PC-9 (cell line): ENCODE data around the gene IWS1. TPM values are rescaled to one million over a fixed set of nuclear protein-coding genes. Genes with fewer than 3 reads are reported as not detected.

Experiments used
- BruUV-seq: library from RNA; stranded (reverse); fragments of 400-500 nt; replicated peaks from 2 replicates; lab custom pipeline; 2021; lab: Mats Ljungman, UMichigan
- CTCF ChIA-PET: fragments of 300-600 bp; sonication (Branson Sonifier 250); formaldehyde crosslinking; loops from one replicate; lab custom pipeline; 2022; ENCODE audit warnings: antibody characterized with exemption; lab: Charles Lee
- POLR2A ChIA-PET: fragments of 300-600 bp; sonication (Branson Sonifier 250); formaldehyde crosslinking; loops from one replicate; lab custom pipeline; 2022; ENCODE audit warnings: antibody characterized with exemption; ENCODE audit not compliant: unreplicated experiment; lab: Charles Lee
- DNase-seq, 2 experiments: peaks; one replicate each; pipeline versions ENCODE4 v3.0.0 to v3.0.0-alpha.2; 2015 to 2022; ENCODE audit warnings: mixed read lengths in 1 of 2
- H2AFZ ChIP-seq: fragments of 200-600 bp; sonication (generic); 2 replicates; pipeline ENCODE4 v1.8.1; 2017; ENCODE audit warnings: antibody characterized with exemption
- H3F3A ChIP-seq: fragments of 200-600 bp; sonication (generic); 2 replicates; pipeline ENCODE4 v1.8.1; 2017; ENCODE audit warnings: antibody characterized with exemption, mild to moderate bottlenecking, low read depth; ENCODE audit not compliant: insufficient read depth
- H3K27ac ChIP-seq: fragments of 200-600 bp; sonication (generic); 2 replicates; pipeline ENCODE4 v1.6.1; 2016; ENCODE audit warnings: mixed run types
- H3K27me3 ChIP-seq: fragments of 200-600 bp; sonication (generic); 2 replicates; pipeline ENCODE4 v1.6.1; 2016; ENCODE audit warnings: low read depth, mixed run types; ENCODE audit not compliant: insufficient read depth
- H3K36me3 ChIP-seq: fragments of 200-600 bp; sonication (generic); 2 replicates; pipeline ENCODE4 v1.6.1; 2016; ENCODE audit warnings: low read depth, mixed run types
- H3K4me1 ChIP-seq: fragments of 200-600 bp; sonication (generic); replicated peaks from 2 replicates; pipeline ENCODE4 v1.6.1; 2016; ENCODE audit warnings: mixed run types; ENCODE audit not compliant: insufficient read depth
- H3K4me2 ChIP-seq: fragments of 200-600 bp; sonication (generic); 2 replicates; pipeline ENCODE4 v1.6.1; 2017; ENCODE audit warnings: mixed run types
- H3K4me3 ChIP-seq: fragments of 200-600 bp; sonication (generic); 2 replicates; pipeline ENCODE4 v1.6.1; 2016; ENCODE audit warnings: mixed run types
- H3K79me2 ChIP-seq: fragments of 200-600 bp; sonication (generic); 2 replicates; pipeline ENCODE4 v1.6.1; 2017; ENCODE audit warnings: low read depth, mixed run types
- H3K9me2 ChIP-seq: fragments of 200-600 bp; sonication (generic); 2 replicates; pipeline ENCODE4 v1.8.1; 2017; ENCODE audit warnings: mild to moderate bottlenecking; ENCODE audit not compliant: insufficient read depth
- H3K9me3 ChIP-seq: fragments of 200-600 bp; sonication (generic); 2 replicates; pipeline ENCODE4 v1.8.1; 2016; ENCODE audit warnings: low read depth; ENCODE audit not compliant: insufficient read depth
- H4K20me1 ChIP-seq: fragments of 200-600 bp; sonication (generic); 2 replicates; pipeline ENCODE4 v1.8.1; 2017; ENCODE audit not compliant: insufficient read depth
- CTCF ChIP-seq: fragments of 200-600 bp; sonication (generic); conservative IDR thresholded peaks from 2 replicates; pipeline ENCODE4 v1.6.1; 2017; ENCODE audit warnings: mixed run types, antibody characterized with exemption, mild to moderate bottlenecking, moderate library complexity
- EZH2 ChIP-seq: fragments of 200-600 bp; sonication (generic); IDR thresholded peaks from 2 replicates; pipeline ENCODE4 v1.8.0; 2017; ENCODE audit warnings: antibody characterized with exemption, low read depth
- intact Hi-C: fragments of 100-400 bp; cut with micrococcal nuclease; formaldehyde crosslinking; loops from one replicate; pipeline ENCODE4 v1.10.0; 2022; ENCODE audit not compliant: unreplicated experiment
- total RNA-seq: library from RNA; stranded (reverse); gene quantifications from 2 replicates; pipeline ENCODE4 v1.2.3, GENCODE V29; 2021

The IWS1 gene
- total RNA-seq, 1 experiment from 2014 or later = 47.3 TPM

- Histone ChIP-seq H4K20me1 (no peaks in the 10 kb centered on the region), H3K9me2 (no peaks in the 10 kb centered on the region), H3K36me3 (no peaks in the 10 kb centered on the region), H3K4me2 (no peak overlapping the region), H3K27ac (no peak overlapping the region), H3F3A (no peaks in the 10 kb centered on the region), H3K4me3 (no peak overlapping the region), H3K9me3 (no peaks in the 10 kb centered on the region; the same call in 1 of the 2 replicates), H2AFZ (no peak overlapping the region), H3K27me3 (no peaks in the 10 kb centered on the region), H3K79me2 (no peaks in the 10 kb centered on the region), H3K4me1 (no peaks in the 10 kb centered on the region)
- BruUV-seq = no TSS peak
- CTCF ChIA-PET = no interaction called here
- no peak for TF ChIP-seq EZH2
- no peak for TF ChIP-seq CTCF
- no peak for DNase-seq
- intact Hi-C loops = no loop called here
- POLR2A ChIA-PET = no interaction called here
Measured at GRCh38 chr2:127469974-127470373, 56.3 kb downstream of the IWS1 start.

- CTCF ChIA-PET = no interaction called here
- TF ChIP-seq CTCF (no peak), EZH2 (no peak)
- no peaks in the 10 kb centered on the region; the same call in 1 of the 2 replicates for H3K9me3 ChIP-seq
Measured at GRCh38 chr2:127469051-127469450, 57.2 kb downstream of the IWS1 start.

GRCh38 chr2:127465258-127465657 lies 61.0 kb downstream of the IWS1 start:
- peak in 1 of 2 experiments; percentile 8 for DNase-seq
- Histone ChIP-seq H3K9me2 (no peaks in the 10 kb centered on the region), H3K27ac (no peak overlapping the region), H3K79me2 (no peaks in the 10 kb centered on the region), H3K36me3 (no peaks in the 10 kb centered on the region), H3K27me3 (no peaks in the 10 kb centered on the region), H4K20me1 (no peaks in the 10 kb centered on the region; the same call in 1 of the 2 replicates), H3K9me3 (no peaks in the 10 kb centered on the region; the same call in 1 of the 2 replicates), H3K4me3 (no peak overlapping the region), H2AFZ (no peak overlapping the region), H3K4me2 (no peak overlapping the region), H3K4me1 (no peaks in the 10 kb centered on the region), H3F3A (no peaks in the 10 kb centered on the region)
- POLR2A ChIA-PET = no interaction called here
- intact Hi-C loops = no loop called here
- BruUV-seq = no TSS peak
- CTCF ChIA-PET = no interaction called here
- TF ChIP-seq CTCF = no peak
- no peak for TF ChIP-seq EZH2

More at GRCh38 chr2:127469051-127469450, 57.2 kb downstream of the IWS1 start:
- DNase-seq = no peak
- no peak overlapping the region for H3K4me2 ChIP-seq
- no peaks in the 10 kb centered on the region for H3K79me2 ChIP-seq
- no peaks in the 10 kb centered on the region for H3K27me3 ChIP-seq
- BruUV-seq = no TSS peak
- no peaks in the 10 kb centered on the region for H3K9me2 ChIP-seq
- POLR2A ChIA-PET = no interaction called here
- no peak overlapping the region for H2AFZ ChIP-seq
- no peaks in the 10 kb centered on the region for H3K36me3 ChIP-seq
- H3F3A ChIP-seq = no peaks in the 10 kb centered on the region
- no peak overlapping the region for H3K4me3 ChIP-seq
- intact Hi-C loops = no loop called here
- H3K27ac ChIP-seq = no peak overlapping the region
- H3K4me1 ChIP-seq = no peaks in the 10 kb centered on the region
- H4K20me1 ChIP-seq = no peaks in the 10 kb centered on the region
